HG03025 (cell line): ENCODE measurements around the gene SNX7.

Experiments used
- ATAC-seq: cut with Tn5 transposase; IDR thresholded peaks from one replicate; pipeline ENCODE4 v1.9.1; 2021; ENCODE audit warnings: mild to moderate bottlenecking, moderate library complexity; ENCODE audit not compliant: unreplicated experiment, low FRiP score

Gene SNX7

DNA sequence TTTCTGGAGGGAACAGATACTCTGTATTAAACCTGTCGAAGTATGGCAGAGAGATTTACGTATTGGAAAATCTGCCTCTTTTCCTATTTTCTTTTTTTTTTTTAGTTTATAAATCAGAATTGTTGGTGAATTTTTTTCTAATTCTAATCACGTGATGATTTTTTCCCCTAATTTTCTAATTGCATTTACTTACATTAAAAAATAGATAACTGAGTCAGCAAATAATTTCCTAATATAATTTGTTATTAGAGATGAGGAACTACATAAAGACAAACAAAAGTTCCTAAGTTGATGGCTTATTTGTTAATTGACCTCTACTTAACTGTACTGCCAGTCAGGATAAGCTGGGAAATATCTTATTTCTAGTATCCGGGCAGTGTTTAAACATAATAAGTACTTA is 34.6 kb downstream of the SNX7 start:
- ATAC-seq = no peak

DNA sequence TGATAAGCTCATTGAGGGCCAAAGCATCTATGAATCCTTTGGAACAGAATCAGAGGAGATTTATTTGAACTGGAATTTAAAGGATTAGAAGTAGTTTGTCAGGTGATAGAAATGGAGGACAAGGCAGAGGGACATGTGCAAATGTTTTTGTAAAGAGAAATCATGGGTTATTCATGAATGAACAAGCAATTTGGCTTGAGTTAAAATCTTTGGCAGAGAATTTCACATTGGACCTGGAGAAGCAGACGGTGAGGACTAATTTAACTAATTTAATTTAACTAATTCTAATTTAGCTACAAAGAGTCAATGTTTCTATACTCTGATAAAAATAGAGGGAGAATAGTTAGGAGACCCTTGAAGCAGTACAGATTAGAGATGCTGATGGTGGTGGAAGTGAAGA is 36.3 kb downstream of the SNX7 start:
- no peak for ATAC-seq

DNA sequence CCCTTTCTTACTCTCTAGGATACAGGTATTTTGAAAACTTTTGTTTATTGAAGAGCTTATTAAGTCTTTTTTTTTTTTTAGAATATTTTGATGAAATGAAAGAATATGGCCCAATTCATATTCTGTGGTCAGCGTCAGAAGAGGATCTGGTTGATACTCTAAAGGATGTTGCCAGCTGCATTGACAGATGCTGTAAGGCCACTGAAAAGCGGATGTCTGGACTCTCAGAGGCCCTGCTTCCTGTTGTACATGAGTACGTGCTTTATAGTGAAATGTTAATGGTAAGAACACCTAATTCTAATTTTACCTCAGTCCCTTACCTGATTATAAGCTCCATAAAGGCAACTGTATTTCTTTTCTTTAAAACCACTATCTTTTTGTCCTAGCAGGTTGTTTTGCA is 37.1 kb downstream of the SNX7 start:
- no peak for ATAC-seq

DNA sequence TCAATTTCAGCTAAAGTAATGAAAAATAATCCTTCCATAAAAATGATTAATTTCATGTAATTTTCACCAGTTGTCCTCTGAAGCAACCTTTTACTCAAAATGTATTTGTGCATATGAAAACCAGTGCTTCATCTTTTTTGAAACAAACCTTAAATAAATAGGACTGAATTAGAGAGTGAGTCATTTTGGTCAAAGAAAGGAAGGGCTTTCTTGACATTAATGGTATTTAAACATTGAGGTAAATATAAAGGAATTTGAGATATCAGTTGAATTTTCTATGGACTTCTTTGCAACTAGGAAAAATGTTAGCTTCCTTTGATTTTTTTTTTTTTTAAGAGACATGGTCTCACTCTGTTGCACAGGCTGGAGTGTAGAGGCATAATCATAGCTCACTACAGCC is 38.7 kb downstream of the SNX7 start:
- no peak for ATAC-seq

DNA sequence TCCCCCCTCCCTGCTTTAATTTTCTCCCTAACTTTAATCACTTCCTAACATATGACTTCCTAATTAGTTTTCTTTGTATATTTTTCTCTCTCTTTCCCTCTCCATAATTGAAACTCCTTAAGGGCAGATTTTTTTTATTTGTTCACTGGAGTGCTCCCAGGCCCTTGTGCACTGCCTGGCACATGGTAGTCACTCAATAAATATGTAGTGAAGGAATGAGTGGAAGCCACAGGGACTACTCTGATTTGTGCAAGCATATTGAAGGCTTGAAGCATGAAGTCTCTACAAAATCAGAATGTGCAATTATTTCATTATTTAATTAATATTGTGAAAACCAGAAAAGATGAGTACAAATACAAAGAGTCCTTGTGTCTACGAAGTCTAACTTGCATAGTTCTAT is 41.5 kb downstream of the SNX7 start:
- ATAC-seq = no peak

DNA sequence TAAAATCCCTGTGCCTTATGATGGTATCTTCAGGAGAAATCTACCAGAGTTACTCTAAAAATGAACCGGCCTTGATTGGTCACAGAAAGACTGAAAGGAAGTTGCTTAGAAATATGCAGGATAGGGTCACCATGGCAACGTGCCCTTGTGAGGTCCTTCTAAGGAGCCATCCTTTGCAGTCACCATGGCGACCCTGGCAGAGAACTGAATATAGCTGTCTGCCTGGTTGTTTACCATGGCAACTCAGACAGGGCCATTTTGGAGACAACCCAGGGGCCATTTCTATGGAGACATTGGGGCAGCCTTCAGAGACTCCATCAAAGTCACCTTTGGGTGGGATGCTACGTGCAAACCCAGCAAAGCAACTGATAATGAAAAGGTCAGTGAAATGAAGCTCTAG is 43.0 kb downstream of the SNX7 start:
- no peak for ATAC-seq

DNA sequence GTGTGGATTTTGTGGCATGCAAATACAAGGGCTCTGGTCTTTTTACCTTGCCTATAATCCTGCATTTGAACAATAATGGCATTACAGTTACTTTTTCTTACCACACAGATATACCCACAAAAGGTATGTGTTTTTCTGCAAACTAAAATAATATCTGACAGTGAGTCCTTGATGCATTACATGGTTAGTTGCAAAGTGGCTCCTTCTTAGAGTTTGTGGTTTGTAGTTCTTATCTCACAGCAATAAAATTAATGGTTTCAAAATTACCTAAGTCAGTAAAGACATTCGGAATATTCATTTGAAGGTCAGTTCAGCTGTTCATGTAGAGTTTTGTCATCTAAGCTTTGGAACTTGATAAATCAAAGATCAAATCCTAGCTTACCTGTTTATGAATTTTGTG is 43.5 kb downstream of the SNX7 start:
- no peak for ATAC-seq

DNA sequence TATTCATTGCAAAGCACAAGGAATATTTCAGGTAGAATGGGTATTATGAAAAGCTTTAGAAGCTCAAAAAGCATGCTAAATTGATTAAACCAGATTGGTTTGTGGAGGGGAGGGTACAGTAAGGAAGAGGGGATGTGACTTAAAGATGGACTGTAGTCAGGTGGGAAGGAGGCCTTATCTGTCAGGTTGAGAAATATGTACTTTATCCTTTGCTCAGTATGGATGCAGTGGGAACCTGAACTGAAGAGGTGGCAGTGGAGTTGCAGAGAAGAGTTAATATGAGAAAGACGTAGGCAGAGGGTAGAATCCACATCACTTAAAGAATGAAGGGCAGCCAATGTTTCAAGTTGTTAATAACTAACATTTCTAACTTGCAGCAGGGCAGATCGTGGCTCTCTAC is 44.1 kb downstream of the SNX7 start:
- no peak for ATAC-seq

DNA sequence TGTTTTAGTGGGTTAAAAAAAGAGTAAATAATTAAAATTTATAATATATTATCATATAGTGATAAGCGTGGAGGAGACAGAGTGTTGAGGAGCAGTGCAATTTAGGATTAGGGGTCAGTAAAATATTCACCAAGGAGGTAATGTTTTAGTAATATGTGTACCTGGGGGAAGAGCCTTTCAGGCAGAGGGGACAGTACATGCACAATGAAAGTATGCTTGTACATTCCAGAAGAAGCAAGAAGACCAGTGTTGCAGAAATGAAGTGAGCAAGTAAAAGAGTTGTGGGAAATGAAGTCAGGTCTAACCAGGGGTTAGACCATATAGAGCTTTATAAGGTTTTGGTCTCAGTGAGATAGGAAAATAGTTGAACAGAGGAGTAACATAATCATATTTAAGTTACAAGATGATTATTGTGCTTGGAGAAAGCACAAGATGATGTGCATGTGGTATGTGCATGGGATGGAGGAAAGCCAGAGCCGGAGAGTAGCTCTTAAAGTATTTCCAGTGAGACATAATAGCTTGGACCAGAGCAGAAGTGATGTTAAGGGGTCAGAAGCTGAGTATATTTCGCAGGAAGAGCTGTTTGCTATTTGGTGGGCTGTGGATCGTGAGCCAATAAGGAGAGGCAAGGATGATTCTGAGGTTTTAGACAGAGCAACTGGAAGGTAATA is 44.8 kb downstream of the SNX7 start:
- no peak for ATAC-seq

DNA sequence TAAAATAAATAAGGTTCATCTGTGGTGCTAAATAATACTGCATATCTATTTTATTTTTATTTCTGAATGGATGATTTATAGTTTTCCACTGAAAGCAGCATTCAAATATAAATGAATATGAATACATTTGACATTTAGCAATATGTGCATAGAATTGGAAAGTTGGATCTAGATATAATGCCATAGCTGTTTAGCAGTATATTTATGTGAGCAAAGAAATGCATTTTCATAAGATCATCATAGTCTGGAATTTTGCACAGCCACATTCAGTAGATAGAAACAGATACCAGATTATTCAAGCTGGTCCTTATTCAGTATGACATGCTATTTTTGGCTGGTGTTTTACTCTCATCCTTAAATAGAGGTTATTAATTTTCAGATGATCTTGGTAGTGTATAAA is 46.0 kb downstream of the SNX7 start:
- ATAC-seq = no peak

DNA sequence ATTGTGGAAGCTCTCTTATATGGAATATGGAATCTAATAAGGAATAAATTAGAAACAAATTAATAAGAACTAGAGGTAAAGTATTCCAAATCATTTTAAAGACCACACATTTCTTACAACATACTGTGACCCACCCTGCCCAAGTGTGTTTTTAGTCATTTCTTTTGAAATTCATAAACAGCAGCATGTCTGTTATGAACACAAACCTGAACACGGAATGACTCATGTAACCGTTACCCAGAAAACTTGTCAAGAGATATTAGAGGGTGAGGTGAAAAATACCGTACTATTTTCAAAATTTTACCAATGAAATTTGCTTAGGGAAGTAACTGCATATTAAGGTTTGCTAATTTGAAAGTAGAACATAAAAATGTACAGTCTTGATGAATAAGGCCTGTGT is 48.4 kb downstream of the SNX7 start:
- no peak for ATAC-seq

DNA sequence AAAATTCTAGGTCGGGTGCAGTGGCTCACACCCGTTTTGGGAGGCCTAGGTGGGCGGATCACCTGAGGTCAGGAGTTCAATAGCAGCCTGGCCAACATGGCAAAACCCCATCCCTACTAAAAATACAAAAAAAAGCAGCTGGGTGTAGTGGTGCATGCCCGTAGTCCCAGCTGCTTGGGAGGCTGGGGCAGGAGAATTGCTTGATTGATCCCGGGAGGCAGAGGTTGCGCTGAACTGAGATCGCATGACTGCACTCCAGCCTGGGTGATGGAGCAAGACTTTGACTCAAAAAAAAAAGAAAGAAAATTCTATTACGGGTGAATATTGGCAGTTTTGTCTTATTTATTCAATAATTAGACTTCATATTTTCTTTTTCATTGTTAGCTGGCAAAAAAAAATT is 62.1 kb downstream of the SNX7 start:
- ATAC-seq = no peak

DNA sequence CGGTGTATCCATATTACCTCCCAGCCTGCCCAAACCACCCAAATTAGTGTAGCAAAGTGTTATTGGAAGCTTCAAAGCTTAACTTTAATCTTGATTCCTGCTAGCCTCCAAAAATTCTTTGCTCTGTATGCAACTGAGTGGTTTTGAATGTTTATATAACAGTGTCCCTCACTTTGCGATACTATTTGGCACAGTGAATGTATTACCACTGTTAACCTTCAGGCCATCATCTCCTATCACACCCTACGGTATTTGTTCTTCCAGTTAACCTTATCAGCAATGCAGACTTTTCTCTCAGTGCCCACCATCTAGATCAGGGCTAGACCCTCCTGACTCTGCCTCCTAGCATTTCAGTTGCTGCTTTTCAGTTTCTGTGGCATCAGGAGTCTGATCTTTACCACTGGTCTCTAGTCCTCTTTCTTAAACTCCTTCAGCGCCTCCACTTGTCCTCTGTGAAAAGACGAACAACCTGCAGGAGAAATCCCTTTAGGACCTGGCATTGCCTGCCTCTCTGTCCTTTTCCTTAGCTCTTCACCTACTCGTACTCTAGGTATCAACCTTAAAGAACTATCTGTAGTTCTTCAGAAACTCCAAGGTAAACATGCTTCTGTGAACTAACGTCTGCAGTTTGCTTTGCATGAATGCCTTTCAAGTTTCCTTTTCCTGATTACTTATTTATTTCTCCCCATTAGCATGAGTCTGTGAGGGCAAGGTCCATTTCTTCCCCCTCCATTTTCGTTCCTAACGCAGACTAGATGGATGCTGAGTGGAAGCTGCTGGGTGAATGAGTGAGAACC is 71.7 kb downstream of the SNX7 start:
- ATAC-seq = no peak

DNA sequence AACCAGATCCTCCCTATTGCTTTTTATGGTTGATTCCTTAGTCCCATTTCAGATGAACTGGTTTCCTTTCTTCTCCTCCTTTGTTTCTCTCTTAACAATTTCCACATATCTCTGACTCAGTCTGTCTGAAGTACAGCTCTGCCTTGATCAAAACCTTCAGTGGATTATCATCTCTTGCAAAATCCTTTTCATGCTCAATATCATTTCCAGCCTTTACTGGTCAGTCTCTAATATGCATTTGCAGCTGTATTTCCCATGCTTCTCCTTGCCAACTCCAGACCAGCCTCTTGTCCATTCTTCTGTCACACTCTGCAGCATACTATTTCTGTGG is 72.2 kb downstream of the SNX7 start:
- no peak for ATAC-seq

DNA sequence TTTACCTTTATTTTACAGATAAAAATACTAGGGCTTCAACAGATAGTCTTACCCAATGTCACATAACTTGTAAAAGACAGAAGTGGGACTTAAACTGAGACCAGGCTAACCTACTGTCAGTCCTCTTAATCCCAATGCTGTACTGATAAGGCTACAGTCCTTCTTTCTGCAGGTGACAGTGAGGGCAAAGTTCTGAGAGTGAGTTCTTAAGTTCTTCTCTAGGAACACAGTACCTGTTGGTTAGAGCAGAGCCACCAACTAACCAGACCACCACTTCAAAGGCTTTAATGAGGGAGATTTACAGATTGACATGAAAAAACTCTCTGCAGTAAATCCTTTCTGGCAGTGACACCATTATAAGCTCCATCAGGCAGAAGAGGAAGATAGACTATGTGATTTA is 74.2 kb downstream of the SNX7 start:
- ATAC-seq = no peak

DNA sequence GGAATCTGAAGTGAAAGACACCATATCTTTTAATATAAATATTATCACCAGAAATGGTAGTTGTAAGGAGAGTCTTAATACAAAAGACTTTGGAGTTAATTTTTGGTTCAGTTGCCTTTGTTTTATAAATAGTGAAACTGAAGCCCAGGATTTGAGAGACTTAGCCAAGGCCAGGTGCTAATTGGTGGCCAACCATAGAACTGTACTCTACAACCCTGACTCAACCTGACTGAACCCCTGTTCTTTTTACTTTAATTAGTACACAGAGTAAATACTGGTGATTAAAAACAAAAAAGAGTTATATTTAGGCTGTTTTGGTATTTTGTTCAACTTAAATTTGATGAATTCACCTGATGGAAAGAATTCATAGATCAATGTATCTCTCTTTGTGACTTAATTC is 76.3 kb downstream of the SNX7 start:
- no peak for ATAC-seq

DNA sequence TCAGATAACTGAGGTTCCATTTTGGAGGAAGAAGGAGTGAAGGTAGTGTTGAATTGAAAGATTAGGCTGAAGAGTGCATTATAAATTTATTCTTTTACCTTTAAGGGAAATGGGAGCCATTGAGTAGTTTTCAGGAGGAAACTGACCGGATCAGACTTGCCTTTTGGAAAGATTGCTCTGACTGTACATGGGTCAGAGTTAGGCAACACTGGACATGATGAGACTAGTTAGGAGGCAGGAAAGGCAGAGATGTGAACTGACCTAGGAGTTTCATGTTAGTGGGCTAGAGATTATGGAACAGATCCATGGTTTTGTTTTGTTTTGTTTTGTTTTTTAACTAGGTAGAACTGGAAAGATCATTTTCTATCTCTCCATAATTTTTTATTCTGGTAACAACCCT is 78.2 kb downstream of the SNX7 start:
- ATAC-seq = no peak

DNA sequence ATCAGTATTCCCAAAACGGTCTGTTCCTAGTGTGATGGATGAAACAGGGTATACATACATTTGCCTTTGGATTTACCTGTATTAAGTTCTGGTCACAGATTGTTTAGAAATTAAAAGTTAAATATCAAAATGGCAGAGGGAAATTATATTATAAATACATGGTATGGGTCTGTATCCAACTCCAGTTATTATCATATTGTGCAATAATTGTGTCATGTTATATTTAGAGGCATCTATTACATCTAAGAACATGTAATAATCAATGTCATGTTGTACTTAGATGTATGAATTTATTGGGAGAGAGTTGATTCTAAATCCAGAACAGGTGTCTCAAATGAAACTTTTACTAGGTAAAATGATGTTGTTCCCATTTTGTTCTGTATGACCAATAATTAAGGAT is 79.6 kb downstream of the SNX7 start:
- ATAC-seq = no peak

DNA sequence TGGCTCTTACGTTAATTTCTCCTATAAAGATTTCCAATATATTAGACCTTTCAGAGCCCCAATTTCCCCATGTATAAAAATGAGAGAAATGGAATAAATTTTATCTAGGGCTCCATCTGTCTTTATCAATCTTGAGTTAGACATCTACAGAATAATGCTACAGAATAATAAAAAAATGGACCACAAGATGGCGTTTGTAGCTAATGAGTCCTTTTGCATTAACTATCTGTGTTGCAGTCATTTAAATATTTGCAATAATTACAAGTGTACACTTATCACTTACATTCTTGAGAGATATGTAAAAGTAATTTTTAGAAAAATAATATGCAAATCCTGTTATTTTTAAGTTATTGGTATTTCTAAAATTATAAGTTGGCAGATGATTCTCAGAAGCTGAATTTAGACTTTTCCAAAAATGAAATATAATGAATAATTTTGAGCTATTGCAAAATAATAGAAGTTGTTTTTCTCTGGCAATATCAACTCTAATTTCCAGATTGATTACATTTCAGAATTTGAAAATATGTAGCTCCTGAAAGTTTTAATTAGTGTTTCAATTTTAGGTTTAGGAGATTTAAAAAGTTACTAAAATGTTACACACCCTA is 87.7 kb downstream of the SNX7 start:
- ATAC-seq = no peak

DNA sequence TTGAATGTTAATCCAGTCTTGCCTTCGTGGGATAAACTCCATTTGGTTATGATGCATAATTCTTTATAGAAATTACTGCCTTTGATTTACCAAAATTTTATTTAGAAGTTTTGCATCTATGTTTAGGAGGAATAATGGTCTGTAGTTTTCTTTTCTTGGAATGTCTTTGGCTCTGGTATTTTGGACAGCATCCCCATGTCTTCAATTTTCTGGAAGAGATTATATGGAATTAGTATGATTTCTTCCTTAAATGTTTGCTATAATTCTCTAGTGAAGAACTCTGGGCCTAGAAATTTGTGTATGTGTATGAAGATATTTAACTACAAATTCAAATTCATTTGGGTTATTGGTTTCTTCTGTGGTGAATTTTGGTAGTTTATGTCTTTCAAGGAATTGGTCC is 92.7 kb downstream of the SNX7 start:
- no peak for ATAC-seq

DNA sequence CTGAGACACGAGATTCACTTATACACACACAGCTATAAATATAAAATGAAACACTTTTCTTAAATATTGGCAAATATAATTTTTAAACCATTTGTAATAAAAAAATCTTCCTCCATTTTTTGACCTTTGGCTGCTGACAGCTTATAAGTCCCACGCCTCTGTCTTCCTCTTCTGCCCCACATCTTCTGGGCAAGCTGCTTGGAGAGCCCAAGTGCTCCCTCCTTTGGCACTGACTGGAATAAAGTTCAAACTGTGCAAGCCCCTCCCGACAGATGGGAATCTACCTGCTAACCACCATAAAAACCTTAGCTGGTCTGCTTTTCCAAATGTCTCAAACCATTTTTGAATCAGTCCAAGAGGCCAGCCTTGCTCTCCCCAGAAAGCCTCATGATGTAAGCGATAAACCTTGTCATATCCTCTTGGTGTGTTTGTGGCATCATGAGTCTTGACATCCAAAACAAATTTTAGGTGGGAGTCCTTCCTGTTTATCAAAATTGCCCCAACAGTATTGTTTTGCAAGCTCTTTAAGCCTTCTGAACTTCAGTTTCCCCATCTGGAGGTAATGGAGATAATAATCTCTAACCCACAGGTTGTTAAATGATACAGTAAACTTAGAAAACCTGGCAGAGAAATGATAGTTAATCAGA is 99.8 kb downstream of the SNX7 start:
- no peak for ATAC-seq
